ENCODE measurements around the gene PKD2L1.

Gene PKD2L1

DNA sequence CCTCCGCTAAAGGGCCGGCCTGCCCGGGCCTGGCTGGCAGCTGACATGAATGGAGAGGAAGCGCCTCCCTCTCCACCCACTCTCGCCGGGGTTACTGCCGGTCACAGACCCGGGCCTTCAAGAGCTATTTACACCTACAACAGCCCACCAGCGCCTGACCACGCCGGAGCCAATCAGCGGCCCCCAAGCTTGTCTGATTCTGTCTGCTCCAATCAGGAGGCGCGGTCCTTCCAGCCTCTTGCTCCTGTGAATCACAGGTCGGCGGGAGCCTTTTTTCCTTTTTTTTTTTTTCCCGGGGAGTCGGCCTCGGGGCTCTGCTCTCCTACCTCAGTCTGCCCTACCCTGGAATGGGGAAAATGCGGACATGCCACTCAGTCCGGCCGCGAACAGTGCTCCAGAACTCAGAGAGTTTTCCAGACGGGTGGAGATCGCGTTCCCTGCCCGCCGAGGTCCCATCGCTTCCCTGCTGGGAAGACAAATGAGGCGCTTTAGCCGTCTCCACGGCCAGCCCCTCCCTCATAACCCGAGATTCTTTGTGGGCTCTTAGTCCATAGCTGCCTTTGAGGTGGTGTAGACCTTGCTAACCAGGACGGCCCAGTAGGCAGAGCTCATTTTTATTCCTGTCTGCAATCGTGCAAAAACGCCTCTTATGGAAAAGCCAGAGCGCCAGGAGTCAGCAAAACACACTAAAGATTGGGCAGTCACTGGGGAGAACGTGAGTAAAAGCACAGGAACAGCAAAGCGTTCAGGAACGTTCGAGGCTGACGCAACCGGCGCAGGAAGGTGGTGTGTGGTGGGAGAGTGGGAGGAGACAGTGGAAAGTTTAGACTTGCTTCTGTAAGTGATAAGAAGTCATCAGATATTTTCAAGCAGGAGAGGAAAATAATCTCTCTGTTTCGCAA is 43.5 kb upstream of the PKD2L1 start:
- no peaks in the 10 kb centered on the region for H3K36me3 ChIP-seq (ENCODE audit: control insufficient read depth, insufficient read depth, low read length)
- H3K9me3 ChIP-seq (ENCODE audit: control insufficient read depth, low read length): no peaks in the 10 kb centered on the region
- H3K27ac ChIP-seq: peak overlapping the region; percentile 99
- peak overlapping the region; percentile 89 for H3K4me2 ChIP-seq (ENCODE audit: low read length)
- H3K9ac ChIP-seq: peak overlapping the region; percentile 25
- H3K4me1 ChIP-seq: peaks cover 32% of the 10 kb centered on the region
- H3K4me3 ChIP-seq (ENCODE audit: low read depth, low read length): peak overlapping the region; percentile 64
- H3K79me2 ChIP-seq: no peaks in the 10 kb centered on the region
- H3K27me3 ChIP-seq (ENCODE audit: control insufficient read depth, insufficient read depth, low read length): no peaks in the 10 kb centered on the region
- H2AFZ ChIP-seq: peak overlapping the region; percentile 91
- TF ChIP-seq, protein P1, sequence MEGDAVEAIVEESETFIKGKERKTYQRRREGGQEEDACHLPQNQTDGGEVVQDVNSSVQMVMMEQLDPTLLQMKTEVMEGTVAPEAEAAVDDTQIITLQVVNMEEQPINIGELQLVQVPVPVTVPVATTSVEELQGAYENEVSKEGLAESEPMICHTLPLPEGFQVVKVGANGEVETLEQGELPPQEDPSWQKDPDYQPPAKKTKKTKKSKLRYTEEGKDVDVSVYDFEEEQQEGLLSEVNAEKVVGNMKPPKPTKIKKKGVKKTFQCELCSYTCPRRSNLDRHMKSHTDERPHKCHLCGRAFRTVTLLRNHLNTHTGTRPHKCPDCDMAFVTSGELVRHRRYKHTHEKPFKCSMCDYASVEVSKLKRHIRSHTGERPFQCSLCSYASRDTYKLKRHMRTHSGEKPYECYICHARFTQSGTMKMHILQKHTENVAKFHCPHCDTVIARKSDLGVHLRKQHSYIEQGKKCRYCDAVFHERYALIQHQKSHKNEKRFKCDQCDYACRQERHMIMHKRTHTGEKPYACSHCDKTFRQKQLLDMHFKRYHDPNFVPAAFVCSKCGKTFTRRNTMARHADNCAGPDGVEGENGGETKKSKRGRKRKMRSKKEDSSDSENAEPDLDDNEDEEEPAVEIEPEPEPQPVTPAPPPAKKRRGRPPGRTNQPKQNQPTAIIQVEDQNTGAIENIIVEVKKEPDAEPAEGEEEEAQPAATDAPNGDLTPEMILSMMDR (IDR thresholded peaks at IDR 0.05): no peak

DNA sequence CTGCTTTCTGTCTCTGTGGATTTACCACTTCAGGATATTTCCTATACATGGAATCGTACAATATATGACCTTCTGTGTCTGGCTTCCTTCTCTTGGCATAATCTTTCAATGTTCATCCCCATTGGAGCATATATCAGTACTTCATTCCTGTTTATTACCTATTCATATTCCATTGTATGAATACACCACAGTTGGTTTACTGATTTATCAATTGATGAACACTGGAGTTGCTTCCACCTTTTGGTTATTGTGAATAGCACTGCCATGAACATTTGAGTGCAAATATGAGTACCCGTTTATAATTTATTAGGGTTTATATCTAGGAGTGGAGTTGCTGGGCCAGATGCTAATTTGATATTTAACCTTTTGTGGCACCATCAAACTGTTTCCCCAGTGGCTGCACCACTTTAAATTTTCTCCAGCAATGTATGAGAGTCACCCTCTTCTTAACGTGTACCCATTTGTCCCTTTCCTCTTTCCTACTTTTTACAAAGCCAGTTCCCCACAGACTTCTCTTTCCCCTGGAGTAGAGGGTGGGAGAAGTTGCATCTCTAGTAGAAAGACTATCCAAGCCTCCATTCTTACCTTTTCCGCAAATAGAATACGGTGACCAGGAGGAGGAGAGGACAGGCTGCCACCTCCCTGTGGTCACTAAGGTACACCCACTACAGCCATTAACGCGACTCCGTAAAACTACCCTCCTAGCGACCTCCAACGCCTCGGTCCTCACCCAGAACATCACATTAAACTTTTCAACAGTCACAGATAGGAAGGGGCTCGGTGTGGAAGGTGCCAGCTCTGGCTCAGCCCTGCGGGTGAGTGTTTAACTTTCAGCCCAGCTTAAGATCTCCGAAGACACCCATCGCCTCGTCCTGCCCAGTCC is 42.6 kb upstream of the PKD2L1 start:
- peak overlapping the region; percentile 91 for H2AFZ ChIP-seq
- peak overlapping the region; percentile 99 for H3K27ac ChIP-seq
- peak overlapping the region; percentile 64 for H3K4me3 ChIP-seq (ENCODE audit: low read depth, low read length)
- no peaks in the 10 kb centered on the region for H3K79me2 ChIP-seq
- no peaks in the 10 kb centered on the region for H3K27me3 ChIP-seq (ENCODE audit: control insufficient read depth, insufficient read depth, low read length)
- H3K9ac ChIP-seq: no peak overlapping the region
- peaks cover 32% of the 10 kb centered on the region for H3K4me1 ChIP-seq
- no peaks in the 10 kb centered on the region for H3K36me3 ChIP-seq (ENCODE audit: control insufficient read depth, insufficient read depth, low read length)
- H3K4me2 ChIP-seq (ENCODE audit: low read length): peak overlapping the region; percentile 89
- TF ChIP-seq, protein P1 (IDR thresholded peaks at IDR 0.05): no peak
- no peaks in the 10 kb centered on the region for H3K9me3 ChIP-seq (ENCODE audit: control insufficient read depth, low read length)

DNA sequence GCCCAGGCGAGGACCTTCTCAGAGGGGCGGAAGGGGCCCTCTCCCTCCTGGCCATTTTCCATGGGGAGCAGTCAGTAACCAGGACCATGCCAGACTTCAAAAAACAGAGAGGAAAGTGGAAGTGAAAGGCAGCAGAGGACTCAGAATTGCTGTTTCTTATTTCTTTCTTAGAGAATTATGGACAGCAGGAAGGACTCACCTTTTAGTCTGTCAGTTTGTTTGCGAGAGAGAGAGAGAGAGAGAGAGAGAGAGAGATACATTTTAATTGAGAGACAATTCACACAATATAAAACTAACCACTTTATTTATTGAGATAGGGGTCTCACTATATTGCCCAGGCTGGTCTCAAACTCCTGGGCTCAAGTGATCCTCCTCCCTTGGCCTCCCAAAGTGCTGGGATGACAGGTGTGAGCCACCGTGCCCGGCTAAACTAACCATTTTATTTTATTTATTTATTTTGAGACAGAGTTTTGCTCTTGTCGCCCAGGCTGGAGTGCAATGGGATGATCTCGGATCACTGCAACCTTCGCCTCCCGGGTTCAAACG is 41.5 kb upstream of the PKD2L1 start:
- Histone ChIP-seq H3K9me3 (ENCODE audit: control insufficient read depth, low read length) (no peaks in the 10 kb centered on the region), H3K36me3 (ENCODE audit: control insufficient read depth, insufficient read depth, low read length) (no peaks in the 10 kb centered on the region), H3K9ac (no peak overlapping the region), H3K27me3 (ENCODE audit: control insufficient read depth, insufficient read depth, low read length) (no peaks in the 10 kb centered on the region), H2AFZ (peak overlapping the region; percentile 58), H3K79me2 (no peaks in the 10 kb centered on the region), H3K27ac (peak overlapping the region; percentile 99), H3K4me1 (peaks cover 35% of the 10 kb centered on the region), H3K4me2 (ENCODE audit: low read length) (peak overlapping the region; percentile 61), H3K4me3 (ENCODE audit: low read depth, low read length) (peak overlapping the region; percentile 39)
- TF ChIP-seq, protein P1 (IDR thresholded peaks at IDR 0.05): no peak

DNA sequence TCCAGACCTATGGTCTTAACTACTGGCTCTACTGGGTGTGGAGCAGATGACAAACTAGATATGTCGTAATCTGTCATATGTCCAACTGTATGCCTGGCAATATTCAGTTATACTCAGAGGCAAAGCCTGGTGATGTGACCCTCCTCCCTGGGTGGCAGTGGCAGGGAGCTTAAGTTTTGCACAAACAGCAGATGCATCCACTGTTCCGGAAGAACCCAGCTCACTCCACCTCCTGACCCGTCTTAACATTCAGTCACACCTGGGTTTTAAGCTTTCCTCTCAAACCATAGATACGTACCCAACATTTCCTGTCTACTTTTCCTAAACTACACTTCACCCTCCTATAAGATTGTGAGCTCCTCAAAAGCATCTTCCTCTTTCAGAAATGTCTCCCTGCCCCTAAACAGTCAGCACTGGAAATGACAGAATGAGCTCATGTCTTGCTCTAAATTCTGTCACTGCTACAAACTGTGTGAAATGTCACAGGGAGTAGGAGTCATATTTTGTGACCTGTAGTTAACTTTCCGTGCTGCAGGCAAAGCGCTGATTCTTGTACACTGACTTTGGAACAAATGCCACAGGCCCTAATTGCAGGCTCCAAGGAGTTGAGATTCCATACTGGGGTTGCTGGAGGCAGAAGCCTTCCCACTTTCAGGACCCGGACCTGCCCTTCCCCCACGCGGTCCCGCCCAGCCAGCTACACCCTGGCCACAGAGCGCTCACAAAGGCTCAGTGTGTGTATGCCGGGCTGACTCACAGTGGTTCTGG is 40.9 kb upstream of the PKD2L1 start:
- no peaks in the 10 kb centered on the region for H3K36me3 ChIP-seq (ENCODE audit: control insufficient read depth, insufficient read depth, low read length)
- H3K79me2 ChIP-seq: no peaks in the 10 kb centered on the region
- peak overlapping the region; percentile 39 for H3K4me3 ChIP-seq (ENCODE audit: low read depth, low read length)
- H2AFZ ChIP-seq: peak overlapping the region; percentile 58
- TF ChIP-seq, protein P1 (IDR thresholded peaks at IDR 0.05): no peak
- peaks cover 38% of the 10 kb centered on the region for H3K4me1 ChIP-seq
- H3K9ac ChIP-seq: no peak overlapping the region
- no peaks in the 10 kb centered on the region for H3K27me3 ChIP-seq (ENCODE audit: control insufficient read depth, insufficient read depth, low read length)
- H3K4me2 ChIP-seq (ENCODE audit: low read length): peak overlapping the region; percentile 61
- H3K9me3 ChIP-seq (ENCODE audit: control insufficient read depth, low read length): no peaks in the 10 kb centered on the region
- H3K27ac ChIP-seq: peak overlapping the region; percentile 99
